Fibroblast of villous mesenchyme (primary cell): ENCODE data around the gene TSC22D4. TPM values are rescaled to one million over a fixed set of nuclear protein-coding genes. Genes with fewer than 3 reads are reported as not detected.

Experiments
- DNase-seq: peaks from one replicate; pipeline ENCODE4 v3.0.0-alpha.2; 2010; ENCODE audit warnings: low read depth
- H3K4me3 ChIP-seq: 2 replicates; pipeline ENCODE4 v1.5.1; 2011; ENCODE audit warnings: low read depth, mild to moderate bottlenecking, low read length
- total RNA-seq: library from RNA; depleted of rRNA; stranded (reverse); fragments of >200 nt; gene quantifications from 2 replicates; pipeline ENCODE4 v1.2.3, GENCODE V29; 2012
- TF ChIP-seq, protein P1 (sequence below): IDR thresholded peaks from 2 replicates; pipeline ENCODE4 v1.5.1; 2012; ENCODE audit warnings: low read depth, mild to moderate bottlenecking, low read length; ENCODE audit not compliant: insufficient read depth

Gene TSC22D4
- total RNA-seq, 1 donor: 30.2 TPM

DNA sequence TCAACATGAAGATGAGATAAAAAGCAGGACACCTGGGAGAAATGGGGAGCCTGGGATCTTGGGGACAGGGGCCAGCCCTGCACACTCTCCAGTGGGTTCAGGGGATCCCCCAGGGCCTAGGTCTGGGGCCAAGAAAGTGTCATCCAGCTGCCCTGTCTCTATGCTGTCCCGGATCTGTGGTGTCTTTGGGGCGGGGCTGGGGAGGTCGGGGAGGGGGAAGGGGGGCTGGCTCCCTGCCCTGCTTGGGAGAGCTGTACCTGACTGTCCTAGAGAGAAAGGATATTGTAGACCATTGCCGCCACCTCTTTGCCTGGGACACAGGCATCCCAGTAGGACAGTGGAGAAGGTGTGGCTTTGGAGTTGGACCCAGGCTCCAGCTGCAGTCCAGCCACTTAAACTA lies 8.0 kb downstream of the TSC22D4 start:
- no peak for DNase-seq
- TF ChIP-seq, protein P1, sequence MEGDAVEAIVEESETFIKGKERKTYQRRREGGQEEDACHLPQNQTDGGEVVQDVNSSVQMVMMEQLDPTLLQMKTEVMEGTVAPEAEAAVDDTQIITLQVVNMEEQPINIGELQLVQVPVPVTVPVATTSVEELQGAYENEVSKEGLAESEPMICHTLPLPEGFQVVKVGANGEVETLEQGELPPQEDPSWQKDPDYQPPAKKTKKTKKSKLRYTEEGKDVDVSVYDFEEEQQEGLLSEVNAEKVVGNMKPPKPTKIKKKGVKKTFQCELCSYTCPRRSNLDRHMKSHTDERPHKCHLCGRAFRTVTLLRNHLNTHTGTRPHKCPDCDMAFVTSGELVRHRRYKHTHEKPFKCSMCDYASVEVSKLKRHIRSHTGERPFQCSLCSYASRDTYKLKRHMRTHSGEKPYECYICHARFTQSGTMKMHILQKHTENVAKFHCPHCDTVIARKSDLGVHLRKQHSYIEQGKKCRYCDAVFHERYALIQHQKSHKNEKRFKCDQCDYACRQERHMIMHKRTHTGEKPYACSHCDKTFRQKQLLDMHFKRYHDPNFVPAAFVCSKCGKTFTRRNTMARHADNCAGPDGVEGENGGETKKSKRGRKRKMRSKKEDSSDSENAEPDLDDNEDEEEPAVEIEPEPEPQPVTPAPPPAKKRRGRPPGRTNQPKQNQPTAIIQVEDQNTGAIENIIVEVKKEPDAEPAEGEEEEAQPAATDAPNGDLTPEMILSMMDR: no peak
- H3K4me3 ChIP-seq: no peak overlapping the region

DNA sequence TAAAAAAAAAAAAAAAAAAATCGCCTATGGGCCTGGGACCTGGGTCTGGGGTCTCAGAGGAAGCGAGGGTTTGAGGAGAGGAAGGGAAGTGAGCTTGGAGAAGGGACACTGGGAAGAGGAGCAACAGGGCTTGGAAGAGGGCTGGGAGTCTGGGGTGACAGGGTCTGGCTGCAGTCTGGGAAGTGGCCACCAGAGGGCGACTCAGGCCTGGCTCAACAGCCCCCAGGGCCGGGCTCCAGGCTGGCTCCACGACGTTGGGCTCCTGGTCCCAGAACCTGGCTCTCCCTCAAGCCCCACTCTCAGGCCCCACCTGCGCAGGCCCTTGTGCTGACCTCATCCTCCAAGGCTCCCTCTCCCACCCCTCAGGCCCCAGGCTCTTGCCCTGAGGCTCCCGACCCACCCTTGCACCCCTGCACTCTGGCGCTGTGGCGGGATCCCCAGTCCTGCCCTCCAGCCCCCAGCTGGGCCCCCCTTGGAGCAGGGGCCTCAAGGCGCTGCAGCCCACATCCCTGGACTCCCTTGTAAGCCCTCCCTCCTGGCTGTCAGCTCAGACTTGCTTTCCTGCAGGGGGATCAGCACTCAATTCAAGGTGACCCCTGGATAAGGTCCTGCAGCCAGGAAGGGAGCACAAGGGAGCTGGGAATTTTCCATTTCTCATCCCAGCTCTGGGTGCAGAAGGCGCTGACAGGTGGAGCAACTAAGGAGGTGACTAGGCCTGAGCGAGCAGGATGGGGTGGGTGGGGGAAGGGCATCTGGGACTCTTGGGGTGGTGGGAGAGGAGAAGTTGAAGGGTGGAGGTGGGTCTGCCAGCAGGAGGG lies 9.6 kb downstream of the TSC22D4 start:
- TF ChIP-seq, protein P1: peak; percentile 95
- DNase-seq: peak; percentile 71
- no peak overlapping the region for H3K4me3 ChIP-seq

DNA sequence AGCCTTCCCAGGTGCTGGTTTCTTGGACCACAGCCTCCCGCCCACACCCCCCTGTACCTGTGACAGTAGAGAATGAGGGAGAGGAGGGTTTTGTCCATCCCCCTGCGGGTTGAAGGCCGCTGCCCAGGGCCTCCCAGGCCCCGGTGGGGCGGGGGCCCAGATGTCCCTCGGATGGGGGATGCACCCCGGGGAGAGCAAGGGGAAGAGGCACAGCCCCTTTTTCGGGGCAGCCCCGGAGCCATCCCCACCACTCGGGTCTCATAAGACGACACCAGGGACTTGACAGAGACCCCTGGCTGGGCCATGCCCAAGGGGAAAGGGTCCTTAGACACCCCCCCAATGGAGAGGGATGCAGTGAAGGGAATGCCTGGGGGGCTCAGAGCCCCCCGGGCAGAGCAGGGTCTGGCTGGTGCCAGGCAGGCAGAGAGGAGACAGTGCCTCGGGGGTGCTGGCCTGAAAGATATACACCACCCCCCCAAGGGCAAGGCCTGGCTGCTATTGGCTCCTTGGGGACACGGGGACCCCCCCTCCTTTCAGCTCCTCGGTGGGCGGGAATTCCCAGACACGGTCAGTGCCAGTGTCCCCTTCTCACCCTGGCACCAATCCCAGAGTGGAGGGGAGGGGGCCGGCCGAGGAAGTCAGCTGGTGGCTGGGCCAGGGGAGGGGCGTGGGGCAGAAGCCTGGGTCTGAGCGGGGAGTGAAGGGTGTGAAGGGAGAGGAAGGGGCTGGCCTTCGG lies 11.2 kb downstream of the TSC22D4 start:
- TF ChIP-seq, protein P1: no peak
- no peak overlapping the region for H3K4me3 ChIP-seq
- no peak for DNase-seq

DNA sequence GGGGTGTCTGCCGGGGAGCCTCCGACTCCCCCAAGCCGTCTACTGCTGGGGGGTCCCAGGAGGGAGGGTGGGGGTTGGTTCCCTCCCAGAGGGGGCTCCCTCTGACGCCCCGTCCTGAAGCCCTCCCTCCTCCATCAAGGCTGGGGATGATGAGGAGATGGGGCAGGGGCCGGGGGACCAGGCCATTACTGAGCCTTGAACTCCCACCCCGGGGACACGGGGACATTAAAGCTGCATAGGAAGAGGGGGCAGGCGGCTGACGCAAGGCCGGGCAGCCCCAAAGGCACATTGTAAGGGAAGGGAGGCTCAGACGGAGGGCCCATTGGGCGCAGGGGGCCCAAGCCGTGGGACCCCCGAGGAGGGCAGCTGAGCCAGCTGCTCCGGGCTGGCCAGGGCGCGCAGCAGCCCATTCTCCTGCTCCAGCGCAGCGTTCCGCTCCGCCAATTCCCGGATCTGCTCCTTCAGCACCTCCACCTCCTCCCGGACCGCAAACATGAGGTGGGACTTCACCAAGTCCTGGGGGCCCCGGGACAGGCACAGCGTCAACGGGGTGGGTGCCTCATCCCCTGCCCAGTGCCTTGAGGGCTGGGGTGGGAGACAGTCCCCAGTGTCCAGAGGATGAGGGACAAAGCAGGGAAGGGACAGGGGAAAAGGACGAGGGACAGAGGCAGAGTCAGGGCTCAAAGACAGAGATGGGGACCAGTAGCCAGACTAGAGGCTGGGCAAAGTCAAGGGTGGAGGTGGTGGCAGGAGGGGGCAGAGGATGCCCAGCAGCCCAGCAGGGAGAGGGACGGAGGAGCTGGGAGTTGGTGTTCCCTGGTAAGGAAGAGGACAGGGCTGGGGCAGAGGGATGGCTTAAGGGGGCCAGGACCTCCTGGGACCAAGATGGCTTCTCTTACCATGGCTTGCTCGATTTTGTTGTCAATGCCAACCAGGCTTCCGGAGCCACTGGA lies 12.1 kb downstream of the TSC22D4 start:
- TF ChIP-seq, protein P1: no peak
- H3K4me3 ChIP-seq: no peak overlapping the region
- no peak for DNase-seq

DNA sequence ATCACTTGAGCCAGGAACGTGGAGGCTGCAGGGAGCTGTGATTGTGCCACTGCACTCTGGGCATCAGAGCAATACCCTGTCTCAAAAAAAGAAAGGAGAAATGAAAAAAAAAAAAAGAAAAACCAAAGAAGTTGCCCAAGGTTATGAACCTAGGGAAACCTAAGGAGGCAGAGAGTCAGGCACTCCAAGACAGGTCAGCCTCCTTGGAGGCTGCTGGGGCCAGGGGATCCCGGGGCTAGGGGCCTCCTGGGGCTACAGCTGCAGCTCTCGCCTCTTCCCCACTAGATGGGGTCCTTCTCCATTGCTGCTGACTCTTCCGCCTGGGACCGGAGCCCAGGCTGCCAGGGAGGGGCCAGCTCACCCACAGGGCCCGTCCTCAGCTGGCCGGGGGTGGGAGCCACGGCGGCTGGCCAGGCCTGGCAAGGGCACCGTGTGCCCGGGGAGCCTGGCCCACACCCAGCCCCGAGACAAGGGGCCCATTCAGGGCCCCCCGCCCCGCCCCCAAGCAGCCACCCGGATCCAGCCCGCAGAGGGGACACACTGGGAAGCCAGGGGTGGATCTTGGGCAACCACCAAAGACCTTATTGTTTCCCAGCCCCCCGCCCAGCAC lies 13.2 kb downstream of the TSC22D4 start:
- no peak overlapping the region for H3K4me3 ChIP-seq
- TF ChIP-seq, protein P1: peak; percentile 76
- peak; percentile 67 for DNase-seq

DNA sequence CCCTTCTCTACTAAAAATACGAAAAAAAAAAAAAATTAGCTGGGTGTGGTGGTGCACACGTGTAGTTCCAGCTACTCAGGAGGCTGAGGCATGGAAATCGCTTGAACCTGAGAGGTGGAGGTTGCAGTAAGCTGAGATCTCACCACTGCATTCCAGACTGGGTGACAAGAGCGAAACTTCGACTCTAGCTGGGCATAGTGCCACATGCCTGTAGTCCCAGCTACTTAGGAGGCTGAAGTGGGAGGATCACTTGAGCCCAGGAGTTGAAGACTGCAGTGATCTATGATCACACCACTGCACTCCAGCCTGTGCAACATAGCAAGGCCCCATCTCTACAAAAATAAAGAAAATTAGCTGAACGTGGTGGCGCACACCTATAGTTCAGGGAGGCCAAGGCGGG lies 13.7 kb downstream of the TSC22D4 start:
- no peak for DNase-seq
- TF ChIP-seq, protein P1: no peak

More for the DNA sequence above, 13.7 kb downstream of the TSC22D4 start:
- H3K4me3 ChIP-seq: no peak overlapping the region
